PC-3 (cell line): ENCODE results near the gene BACH2. TPM values are rescaled to one million over a fixed set of nuclear protein-coding genes. Genes with fewer than 3 reads are reported as not detected.

Experiments used
- ATAC-seq: fragments of 200-7000 bp; cut with Tn5 transposase; 2 replicates; pipeline ENCODE4 v1.9.1; 2020; ENCODE audit warnings: mild to moderate bottlenecking, moderate library complexity
- BruUV-seq: library from RNA; stranded (reverse); fragments of 400-500 nt; replicated peaks from 2 replicates; lab custom pipeline; 2021; lab: Mats Ljungman, UMichigan
- CTCF ChIA-PET: fragments of 300-600 bp; sonication (Branson Sonifier 250); formaldehyde crosslinking; loops from one replicate; lab custom pipeline; 2022; ENCODE audit warnings: antibody characterized with exemption; lab: Charles Lee
- POLR2A ChIA-PET: fragments of 300-600 bp; sonication (Branson Sonifier 250); formaldehyde crosslinking; loops from one replicate; lab custom pipeline; 2022; ENCODE audit warnings: antibody characterized with exemption; ENCODE audit not compliant: unreplicated experiment; lab: Charles Lee
- DNase-seq: peaks from one replicate; pipeline ENCODE4 v3.0.0-alpha.2; 2015
- H2AFZ ChIP-seq: fragments of 300-600 bp; sonication (generic); 2 replicates; pipeline ENCODE4 v1.6.0; 2016; ENCODE audit warnings: antibody characterized with exemption, low read length
- H3F3A ChIP-seq: fragments of 300-600 bp; sonication (generic); one replicate; pipeline ENCODE4 v1.6.0; 2017; ENCODE audit warnings: antibody characterized with exemption, low read length, control low read depth, mild to moderate bottlenecking; ENCODE audit not compliant: unreplicated experiment
- H3K27ac ChIP-seq: fragments of 300-600 bp; sonication (generic); 2 replicates; pipeline ENCODE4 v1.5.1; 2016; ENCODE audit warnings: mild to moderate bottlenecking, low read length
- H3K27me3 ChIP-seq: fragments of 300-600 bp; sonication (generic); 2 replicates; pipeline ENCODE4 v1.6.1; 2016; ENCODE audit warnings: low read length, mixed read lengths
- H3K36me3 ChIP-seq: fragments of 300-600 bp; sonication (generic); 2 replicates; pipeline ENCODE4 v1.6.1; 2016; ENCODE audit warnings: low read depth, mixed run types, low read length, mixed read lengths
- H3K4me1 ChIP-seq: fragments of 300-600 bp; sonication (generic); 2 replicates; pipeline ENCODE4 v1.5.1; 2016; ENCODE audit warnings: low read length; ENCODE audit not compliant: insufficient read depth
- H3K4me2 ChIP-seq: fragments of 300-600 bp; sonication (generic); 2 replicates; pipeline ENCODE4 v1.6.0; 2016; ENCODE audit warnings: low read length
- H3K4me3 ChIP-seq: fragments of 300-600 bp; sonication (generic); 2 replicates; pipeline ENCODE4 v1.5.1; 2016; ENCODE audit warnings: mild to moderate bottlenecking, low read length, mixed read lengths
- H3K79me2 ChIP-seq: fragments of 300-600 bp; sonication (generic); 2 replicates; pipeline ENCODE4 v1.6.1; 2017; ENCODE audit warnings: low read length, mixed read lengths
- H3K9ac ChIP-seq: fragments of 300-600 bp; sonication (generic); 2 replicates; pipeline ENCODE4 v1.6.0; 2016; ENCODE audit warnings: mild to moderate bottlenecking, low read length
- H3K9me2 ChIP-seq: fragments of 300-600 bp; sonication (generic); replicated peaks from 2 replicates; pipeline ENCODE4 v1.6.1; 2016; ENCODE audit warnings: mixed run types, low read length, mixed read lengths
- H3K9me3 ChIP-seq: fragments of 300-600 bp; sonication (generic); 2 replicates; pipeline ENCODE4 v1.6.1; 2016; ENCODE audit warnings: low read length, mixed read lengths
- H4K20me1 ChIP-seq: fragments of 300-600 bp; sonication (generic); 2 replicates; pipeline ENCODE4 v1.6.1; 2016; ENCODE audit warnings: low read length, mixed read lengths
- EZH2 ChIP-seq: fragments of 300-600 bp; sonication (generic); IDR thresholded peaks from one replicate; pipeline ENCODE4 v1.6.1; 2017; ENCODE audit warnings: antibody characterized with exemption, mild to moderate bottlenecking, low read length; ENCODE audit not compliant: unreplicated experiment
- EZH2phosphoT487 ChIP-seq: fragments of 300-600 bp; sonication (generic); IDR thresholded peaks from 2 replicates; pipeline ENCODE4 v1.6.1; 2018; ENCODE audit warnings: mild to moderate bottlenecking, antibody characterized with exemption, low read length, borderline replicate concordance
- intact Hi-C: fragments of 100-400 bp; cut with micrococcal nuclease; formaldehyde crosslinking; loops from 2 replicates; pipeline ENCODE4 v1.9.0; 2023
- total RNA-seq: library from RNA; depleted of rRNA; stranded (reverse); fragments of >200 nt; gene quantifications from 2 replicates; pipeline ENCODE4 v1.2.3, GENCODE V29; 2014
- TF ChIP-seq, protein P1 (sequence below): fragments of 300-600 bp; sonication (generic); conservative IDR thresholded peaks from 2 replicates; pipeline ENCODE4 v1.5.1; 2017; ENCODE audit warnings: antibody characterized with exemption, low read depth, mild to moderate bottlenecking, low read length

The BACH2 gene
- total RNA-seq, 1 experiment from 2014 or later = 7.0 TPM

- DNase-seq (no peak), ATAC-seq (no peak)
- Histone ChIP-seq H3K4me1 (peaks cover 20% of the 10 kb centered on the region), H3K36me3 (no peaks in the 10 kb centered on the region), H3K4me2 (no peak overlapping the region), H3K27me3 (no peaks in the 10 kb centered on the region), H3K79me2 (no peaks in the 10 kb centered on the region), H3K9me2 (no peaks in the 10 kb centered on the region), H3K9ac (no peak overlapping the region), H4K20me1 (no peaks in the 10 kb centered on the region), H3K9me3 (no peaks in the 10 kb centered on the region), H3F3A (no peaks in the 10 kb centered on the region), H3K27ac (no peak overlapping the region), H2AFZ (no peak overlapping the region), H3K4me3 (no peak overlapping the region)
- ChIA-PET POLR2A (no interaction called here), CTCF (no interaction called here)
- BruUV-seq = no TSS peak
- intact Hi-C loops = no loop called here
- no peak for TF ChIP-seq EZH2phosphoT487
- TF ChIP-seq, protein P1, sequence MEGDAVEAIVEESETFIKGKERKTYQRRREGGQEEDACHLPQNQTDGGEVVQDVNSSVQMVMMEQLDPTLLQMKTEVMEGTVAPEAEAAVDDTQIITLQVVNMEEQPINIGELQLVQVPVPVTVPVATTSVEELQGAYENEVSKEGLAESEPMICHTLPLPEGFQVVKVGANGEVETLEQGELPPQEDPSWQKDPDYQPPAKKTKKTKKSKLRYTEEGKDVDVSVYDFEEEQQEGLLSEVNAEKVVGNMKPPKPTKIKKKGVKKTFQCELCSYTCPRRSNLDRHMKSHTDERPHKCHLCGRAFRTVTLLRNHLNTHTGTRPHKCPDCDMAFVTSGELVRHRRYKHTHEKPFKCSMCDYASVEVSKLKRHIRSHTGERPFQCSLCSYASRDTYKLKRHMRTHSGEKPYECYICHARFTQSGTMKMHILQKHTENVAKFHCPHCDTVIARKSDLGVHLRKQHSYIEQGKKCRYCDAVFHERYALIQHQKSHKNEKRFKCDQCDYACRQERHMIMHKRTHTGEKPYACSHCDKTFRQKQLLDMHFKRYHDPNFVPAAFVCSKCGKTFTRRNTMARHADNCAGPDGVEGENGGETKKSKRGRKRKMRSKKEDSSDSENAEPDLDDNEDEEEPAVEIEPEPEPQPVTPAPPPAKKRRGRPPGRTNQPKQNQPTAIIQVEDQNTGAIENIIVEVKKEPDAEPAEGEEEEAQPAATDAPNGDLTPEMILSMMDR = no peak
- TF ChIP-seq EZH2 = no peak
Observed at GRCh38 chr6:90024633-90025032, 272.0 kb downstream of the BACH2 start.

- Histone ChIP-seq H3K4me1 (peaks cover 18% of the 10 kb centered on the region), H2AFZ (no peak overlapping the region), H3K4me2 (no peak overlapping the region), H3K9me2 (no peaks in the 10 kb centered on the region), H3K27ac (no peak overlapping the region), H3K9ac (no peak overlapping the region), H3K36me3 (no peaks in the 10 kb centered on the region), H3K27me3 (no peaks in the 10 kb centered on the region), H3F3A (no peaks in the 10 kb centered on the region), H4K20me1 (no peaks in the 10 kb centered on the region), H3K4me3 (no peak overlapping the region), H3K9me3 (no peaks in the 10 kb centered on the region), H3K79me2 (no peaks in the 10 kb centered on the region)
- POLR2A ChIA-PET = no interaction called here
- intact Hi-C loops = no loop called here
- TF ChIP-seq, protein P1 = no peak
- no peak for TF ChIP-seq EZH2
- no peak for TF ChIP-seq EZH2phosphoT487
- BruUV-seq = no TSS peak
- ATAC-seq (no peak), DNase-seq (no peak)
- CTCF ChIA-PET = no interaction called here
Observed at GRCh38 chr6:90021711-90022110, 274.9 kb downstream of the BACH2 start.

DNA sequence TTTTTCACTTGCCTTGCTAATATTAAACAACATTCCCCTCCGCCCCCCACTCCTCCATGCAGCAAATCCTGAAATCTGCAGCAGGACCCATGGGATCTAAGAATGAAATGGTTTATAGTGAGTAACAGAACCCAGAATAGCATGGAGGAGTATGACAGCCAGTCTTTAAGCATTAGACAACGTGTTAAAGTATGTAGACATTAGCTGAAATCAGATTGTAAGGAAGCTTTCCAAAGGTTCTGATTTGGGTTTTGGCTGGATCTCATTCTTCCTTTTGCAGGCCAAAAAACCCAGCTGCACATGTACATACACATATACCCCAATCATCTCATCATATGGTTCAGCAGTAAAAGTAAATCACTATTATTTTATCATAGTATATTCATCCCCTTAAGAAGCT is 275.9 kb downstream of the BACH2 start:
- ChIA-PET CTCF (no interaction called here), POLR2A (interaction anchor here (0.7 kb wide), 1 partner anchor 197 kb away, joined by 3 read pairs; no protein-coding TSS in a partner anchor)
- DNase-seq (no peak), ATAC-seq (no peak)
- H3K4me2 ChIP-seq = no peak overlapping the region
- H3K27me3 ChIP-seq = no peaks in the 10 kb centered on the region
- H3K9me2 ChIP-seq = no peaks in the 10 kb centered on the region
- TF ChIP-seq EZH2 (no peak), EZH2phosphoT487 (no peak)
- TF ChIP-seq, protein P1 = no peak
- no peak overlapping the region for H3K27ac ChIP-seq
- H3K9me3 ChIP-seq = no peaks in the 10 kb centered on the region
- H2AFZ ChIP-seq = no peak overlapping the region
- no peak overlapping the region for H3K4me3 ChIP-seq
- no peaks in the 10 kb centered on the region for H3K36me3 ChIP-seq
- no peaks in the 10 kb centered on the region for H3F3A ChIP-seq
- no TSS peak for BruUV-seq
- H4K20me1 ChIP-seq = no peaks in the 10 kb centered on the region
- H3K9ac ChIP-seq = no peak overlapping the region
- H3K79me2 ChIP-seq = no peaks in the 10 kb centered on the region
- H3K4me1 ChIP-seq = peaks cover 9% of the 10 kb centered on the region
- intact Hi-C loops = no loop called here
